Omental fat pad (tissue), 4 donors: ENCODE measurements around the gene TRABD2B. TPM values are rescaled to one million over a fixed set of nuclear protein-coding genes. Genes with fewer than 3 reads are reported as not detected.
A peak's percentile ranks its signal among the peaks of the same experiment; 100 is the strongest.

Experiments used
- ATAC-seq: fragments of 150-250 bp; one replicate; pipeline ENCODE4 v1.9.1; 2016; ENCODE audit warnings: mild to moderate bottlenecking, moderate library complexity; ENCODE audit not compliant: low FRiP score
- DNase-seq: peaks from one replicate; pipeline ENCODE4 v3.0.0-alpha.2; 2019; ENCODE audit warnings: low spot score
- CTCF ChIP-seq, 3 donors: fragments of 450-650 bp; IDR thresholded peaks; one replicate each; pipeline ENCODE4 v1.5.1; 2016 to 2017; ENCODE audit warnings: antibody characterized with exemption in 3 of 3, mild to moderate bottlenecking in 3 of 3, moderate library complexity in 2 of 3
- total RNA-seq, 4 donors: library from RNA; depleted of rRNA; stranded (reverse); fragments of >200 nt; gene quantifications; one replicate each; pipeline ENCODE4 v1.1.0, GENCODE V29; 2016

Gene TRABD2B
- total RNA-seq, 4 donors from 2014 or later, result 0.82 to 3.0 (median 1.8) TPM

- no peak for TF ChIP-seq CTCF (IDR thresholded peaks at IDR 0.05)
- no peak for ATAC-seq
- no peak for DNase-seq
Observed at GRCh38 chr1:47937586-47938254, 59.5 kb downstream of the TRABD2B start.

- DNase-seq, result no peak
- no peak for TF ChIP-seq CTCF (IDR thresholded peaks at IDR 0.05)
- no peak for ATAC-seq
Observed at GRCh38 chr1:47936916-47937551, 60.2 kb downstream of the TRABD2B start.

GRCh38 chr1:47935856-47936255 lies 61.3 kb downstream of the TRABD2B start:
- no peak for ATAC-seq
- no peak for TF ChIP-seq CTCF (IDR thresholded peaks at IDR 0.05)
- no peak for DNase-seq

GRCh38 chr1:47935163-47935562 lies 62.0 kb downstream of the TRABD2B start:
- ATAC-seq (no peak), DNase-seq (no peak)
- TF ChIP-seq CTCF (IDR thresholded peaks at IDR 0.05), result no peak

- no peak for TF ChIP-seq CTCF (IDR thresholded peaks at IDR 0.05)
- DNase-seq (peak; percentile 47), ATAC-seq (peak; percentile 92)
Observed at GRCh38 chr1:47934243-47934805, 62.9 kb downstream of the TRABD2B start.

- no peak for TF ChIP-seq CTCF (IDR thresholded peaks at IDR 0.05)
- no peak for ATAC-seq
- no peak for DNase-seq
Observed at GRCh38 chr1:47932743-47933142, 64.4 kb downstream of the TRABD2B start.

GRCh38 chr1:47931395-47931794 lies 65.8 kb downstream of the TRABD2B start:
- ATAC-seq, result no peak
- no peak for DNase-seq

More at GRCh38 chr1:47931395-47931794, 65.8 kb downstream of the TRABD2B start:
- TF ChIP-seq CTCF (IDR thresholded peaks at IDR 0.05), result no peak
